ENCODE results near the gene AQP12A.

AQP12A gene

GRCh38 chr2:240727913-240728312, 36.2 kb downstream of the AQP12A start:
- H3K4me3 ChIP-seq (ENCODE audit: low read length) = no peak overlapping the region
- no peak for TF ChIP-seq CTCF (conservative IDR thresholded peaks at IDR 0.05; ENCODE audit: low read depth, low read length)
- no peak for DNase-seq (ENCODE audit: low read depth)

GRCh38 chr2:240728361-240728760, 36.7 kb downstream of the AQP12A start:
- no peak overlapping the region for H3K4me3 ChIP-seq (ENCODE audit: low read length)
- DNase-seq (ENCODE audit: low read depth) = no peak
- no peak for TF ChIP-seq CTCF (conservative IDR thresholded peaks at IDR 0.05; ENCODE audit: low read depth, low read length)

GRCh38 chr2:240728827-240729226, 37.2 kb downstream of the AQP12A start:
- no peak overlapping the region for H3K4me3 ChIP-seq (ENCODE audit: low read length)
- no peak for TF ChIP-seq CTCF (conservative IDR thresholded peaks at IDR 0.05; ENCODE audit: low read depth, low read length)
- DNase-seq (ENCODE audit: low read depth) = no peak

- TF ChIP-seq CTCF (conservative IDR thresholded peaks at IDR 0.05; ENCODE audit: low read depth, low read length) = no peak
- H3K4me3 ChIP-seq (ENCODE audit: low read length) = no peak overlapping the region
- no peak for DNase-seq (ENCODE audit: low read depth)
Observed at GRCh38 chr2:240730501-240731177, 39.0 kb downstream of the AQP12A start.

- TF ChIP-seq CTCF (conservative IDR thresholded peaks at IDR 0.05; ENCODE audit: low read depth, low read length) = no peak
- H3K4me3 ChIP-seq (ENCODE audit: low read length) = no peak overlapping the region
- DNase-seq (ENCODE audit: low read depth) = no peak
Observed at GRCh38 chr2:240731178-240731545, 39.5 kb downstream of the AQP12A start.

GRCh38 chr2:240732184-240732583, 40.5 kb downstream of the AQP12A start:
- no peak for TF ChIP-seq CTCF (conservative IDR thresholded peaks at IDR 0.05; ENCODE audit: low read depth, low read length)
- no peak for DNase-seq (ENCODE audit: low read depth)
- no peak overlapping the region for H3K4me3 ChIP-seq (ENCODE audit: low read length)

GRCh38 chr2:240732911-240733622, 41.4 kb downstream of the AQP12A start:
- H3K4me3 ChIP-seq (ENCODE audit: low read length) = no peak overlapping the region
- no peak for TF ChIP-seq CTCF (conservative IDR thresholded peaks at IDR 0.05; ENCODE audit: low read depth, low read length)
- DNase-seq (ENCODE audit: low read depth) = no peak
